Right atrium auricular region (tissue), 2 donors: ENCODE results near the gene RAI14. TPM values are rescaled to one million over a fixed set of nuclear protein-coding genes. Genes with fewer than 3 reads are reported as not detected.
"Not testable (repeated sequence)": the region's sequence is repeated elsewhere in the genome, so short reads cannot be mapped to it uniquely, and the experiment has no call there.

Experiments used
- DNase-seq: peaks from one replicate; pipeline ENCODE4 v3.0.0-alpha.2; 2019; ENCODE audit warnings: low spot score
- H3K27ac ChIP-seq, 2 donors: fragments of 200-600 bp; sonication (generic); 1 replicate in 1 of 2; 2 replicates in 1 of 2; pipeline ENCODE4 v1.5.1; 2016 to 2019
- H3K27me3 ChIP-seq, 2 donors: fragments of 200-600 bp; sonication (generic); one replicate each; pipeline versions ENCODE4 v1.5.1 to v1.6.0; 2017 to 2019
- H3K36me3 ChIP-seq: fragments of 200-600 bp; sonication (generic); one replicate; pipeline ENCODE4 v1.5.1; 2016
- H3K4me1 ChIP-seq, 2 donors: fragments of 200-600 bp; sonication (generic); one replicate each; pipeline versions ENCODE4 v1.5.1 to v1.6.0; 2017 to 2019
- H3K4me3 ChIP-seq, 2 donors: fragments of 200-600 bp; sonication (generic); 1 replicate in 1 of 2; 2 replicates in 1 of 2; pipeline ENCODE4 v1.5.1; 2017 to 2019; ENCODE audit warnings: mild to moderate bottlenecking in 1 of 2, moderate library complexity in 1 of 2
- H3K9me3 ChIP-seq, 2 donors: fragments of 200-600 bp; sonication (generic); one replicate each; pipeline ENCODE4 v1.5.1; 2019
- total RNA-seq, 2 donors: library from RNA; depleted of rRNA; stranded (reverse); fragments of >200 nt; gene quantifications; one replicate each; pipeline ENCODE4 v1.1.0, GENCODE V29; 2016
- TF ChIP-seq, protein P1 (sequence below), 2 donors: fragments of 200-600 bp; sonication (generic); IDR thresholded peaks; one replicate each; pipeline ENCODE4 v1.5.1; 2019; ENCODE audit warnings: antibody characterized with exemption in 2 of 2

The RAI14 gene
- total RNA-seq, 2 donors from 2014 or later, result 14.0 to 21.3 TPM

DNA sequence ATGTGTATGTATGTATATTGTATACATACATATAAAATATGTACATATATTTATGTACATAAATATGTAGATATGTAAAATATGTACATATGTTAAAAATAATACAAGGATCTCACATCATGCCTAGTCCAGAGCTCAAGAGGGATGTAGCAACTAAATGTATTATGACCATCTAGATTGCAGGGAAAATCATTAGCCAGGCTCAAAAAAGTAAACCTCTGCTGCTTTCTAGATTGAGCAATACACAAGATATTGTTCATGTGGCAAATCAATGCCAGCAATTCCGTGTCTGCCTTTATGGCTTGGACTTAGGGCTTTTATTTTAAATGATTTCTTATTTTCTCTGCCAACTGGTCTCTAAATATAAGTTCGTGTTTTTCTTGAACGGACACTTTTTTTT, 65.2 kb downstream of the RAI14 start:
- H3K4me3 ChIP-seq, result no peak overlapping the region
- TF ChIP-seq, protein P1, sequence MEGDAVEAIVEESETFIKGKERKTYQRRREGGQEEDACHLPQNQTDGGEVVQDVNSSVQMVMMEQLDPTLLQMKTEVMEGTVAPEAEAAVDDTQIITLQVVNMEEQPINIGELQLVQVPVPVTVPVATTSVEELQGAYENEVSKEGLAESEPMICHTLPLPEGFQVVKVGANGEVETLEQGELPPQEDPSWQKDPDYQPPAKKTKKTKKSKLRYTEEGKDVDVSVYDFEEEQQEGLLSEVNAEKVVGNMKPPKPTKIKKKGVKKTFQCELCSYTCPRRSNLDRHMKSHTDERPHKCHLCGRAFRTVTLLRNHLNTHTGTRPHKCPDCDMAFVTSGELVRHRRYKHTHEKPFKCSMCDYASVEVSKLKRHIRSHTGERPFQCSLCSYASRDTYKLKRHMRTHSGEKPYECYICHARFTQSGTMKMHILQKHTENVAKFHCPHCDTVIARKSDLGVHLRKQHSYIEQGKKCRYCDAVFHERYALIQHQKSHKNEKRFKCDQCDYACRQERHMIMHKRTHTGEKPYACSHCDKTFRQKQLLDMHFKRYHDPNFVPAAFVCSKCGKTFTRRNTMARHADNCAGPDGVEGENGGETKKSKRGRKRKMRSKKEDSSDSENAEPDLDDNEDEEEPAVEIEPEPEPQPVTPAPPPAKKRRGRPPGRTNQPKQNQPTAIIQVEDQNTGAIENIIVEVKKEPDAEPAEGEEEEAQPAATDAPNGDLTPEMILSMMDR (IDR thresholded peaks at IDR 0.05), result no peak
- no peaks in the 10 kb centered on the region for H3K9me3 ChIP-seq
- H3K36me3 ChIP-seq, result no peaks in the 10 kb centered on the region
- no peaks in the 10 kb centered on the region for H3K27me3 ChIP-seq
- H3K4me1 ChIP-seq, result no peaks in the 10 kb centered on the region
- no peak overlapping the region for H3K27ac ChIP-seq
- DNase-seq, result no peak

GRCh38 chr5:34722183-34722582, 66.1 kb downstream of the RAI14 start:
- TF ChIP-seq, protein P1 (IDR thresholded peaks at IDR 0.05), result no peak
- H3K4me3 ChIP-seq, result no peak overlapping the region
- no peaks in the 10 kb centered on the region for H3K27me3 ChIP-seq
- H3K9me3 ChIP-seq, result no peaks in the 10 kb centered on the region
- H3K27ac ChIP-seq, result no peak overlapping the region
- H3K4me1 ChIP-seq, result no peaks in the 10 kb centered on the region
- DNase-seq, result no peak
- H3K36me3 ChIP-seq, result no peaks in the 10 kb centered on the region

- Histone ChIP-seq H3K4me3 (no peak overlapping the region), H3K27me3 (no peaks in the 10 kb centered on the region), H3K27ac (no peak overlapping the region), H3K4me1 (no peaks in the 10 kb centered on the region), H3K36me3 (no peaks in the 10 kb centered on the region), H3K9me3 (no peaks in the 10 kb centered on the region)
- TF ChIP-seq, protein P1 (IDR thresholded peaks at IDR 0.05), result no peak
- DNase-seq, result no peak
Measured at GRCh38 chr5:34724741-34725140, 68.6 kb downstream of the RAI14 start.

DNA sequence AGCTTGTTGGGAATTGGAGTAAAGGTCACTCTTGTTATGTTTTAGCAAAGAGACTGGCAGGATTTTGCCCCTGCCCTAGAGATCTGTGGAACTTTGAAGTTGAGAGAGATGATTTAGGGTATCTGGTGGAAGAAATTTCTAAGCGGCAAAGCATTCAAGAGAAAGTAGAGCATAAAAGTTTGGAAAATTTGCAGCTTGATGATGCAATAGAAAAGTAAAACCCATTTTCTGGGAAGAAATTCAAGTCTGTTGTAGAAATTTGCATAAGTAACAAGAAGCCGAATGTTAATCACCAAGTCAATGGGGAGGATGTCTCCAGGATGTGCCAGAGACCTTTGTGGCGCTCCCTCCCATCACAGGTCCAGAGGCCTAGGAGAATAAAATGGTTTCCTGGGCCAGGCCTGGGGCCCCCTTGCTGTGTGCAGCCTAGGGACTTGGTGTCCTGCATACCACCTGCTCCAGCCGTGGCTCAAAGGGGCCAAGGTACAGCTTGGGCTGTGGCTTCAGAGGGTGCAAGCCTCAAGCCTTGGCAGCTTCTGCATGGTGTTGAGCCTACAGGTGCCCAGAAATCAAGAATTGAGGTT, 71.1 kb downstream of the RAI14 start:
- H3K27me3 ChIP-seq, H3K4me3 ChIP-seq, H3K36me3 ChIP-seq, H3K4me1 ChIP-seq, DNase-seq, H3K9me3 ChIP-seq, H3K27ac ChIP-seq: not testable (repeated sequence)

DNA sequence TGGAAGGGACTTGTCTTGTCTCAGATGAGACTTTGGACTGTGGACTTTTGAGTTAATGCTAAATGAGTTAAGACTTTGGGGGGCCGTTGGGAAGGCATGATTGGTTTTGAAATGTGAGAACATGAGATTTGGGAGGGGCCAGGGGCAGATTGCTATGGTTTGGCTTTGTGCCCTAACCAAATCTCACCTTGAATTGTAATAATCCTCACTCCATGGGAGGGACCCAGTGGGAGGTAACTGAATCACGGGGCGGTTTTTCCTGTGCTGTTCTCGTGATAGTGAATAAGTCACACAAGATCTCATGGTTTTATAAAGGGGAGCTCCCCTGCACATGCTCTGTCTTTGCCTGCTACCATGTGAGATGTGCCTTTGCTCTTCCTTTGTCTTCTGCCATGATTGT, 72.1 kb downstream of the RAI14 start:
- H3K4me3 ChIP-seq, result no peak overlapping the region
- no peak for DNase-seq
- TF ChIP-seq, protein P1 (IDR thresholded peaks at IDR 0.05), result no peak
- H3K27me3 ChIP-seq, result no peaks in the 10 kb centered on the region
- H3K27ac ChIP-seq, result no peak overlapping the region
- no peaks in the 10 kb centered on the region for H3K4me1 ChIP-seq
- H3K36me3 ChIP-seq, result no peaks in the 10 kb centered on the region
- H3K9me3 ChIP-seq, result no peaks in the 10 kb centered on the region

GRCh38 chr5:34731435-34732232, 75.5 kb downstream of the RAI14 start:
- DNase-seq, result no peak
- Histone ChIP-seq H3K27ac (no peak overlapping the region), H3K4me3 (no peak overlapping the region), H3K27me3 (no peaks in the 10 kb centered on the region), H3K4me1 (no peaks in the 10 kb centered on the region), H3K36me3 (no peaks in the 10 kb centered on the region), H3K9me3 (no peaks in the 10 kb centered on the region)
- TF ChIP-seq, protein P1 (IDR thresholded peaks at IDR 0.05), result no peak
